Muscle of leg (tissue), 9 donors: ENCODE measurements around the gene SPATA6. TPM values are rescaled to one million over a fixed set of nuclear protein-coding genes. Genes with fewer than 3 reads are reported as not detected.

Experiments
- polyA plus RNA-seq, 8 donors: library from polyadenylated mRNA; unstranded; fragments of 120-200 nt; gene quantifications; one replicate each; pipeline versions ENCODE4 v1.2.1 to v1.2.3, GENCODE V29; 2013; ENCODE audit warnings: inconsistent platforms in 1 of 8, low replicate concordance in 1 of 8; ENCODE audit not compliant: insufficient read length in 8 of 8, insufficient read depth in 1 of 8
- total RNA-seq: library from RNA; stranded (reverse); fragments of 120-200 nt; gene quantifications from one replicate; pipeline ENCODE4 v1.2.4, GENCODE V29; 2013

Gene SPATA6
- total and polyA plus RNA-seq, 9 donors: 8.9 to 20.6 (median 11.8) TPM

Other genes starting within 250 kb of the SPATA6 start
- 0.04 TPM for gene SLC5A9, start 249.5 kb downstream of the SPATA6 start, total RNA-seq
- 1 to 10 TPM in 4 of 8 donors, under 1 TPM in 4; 0.29 to 8.9 (median 1.1) TPM for gene SLC5A9, start 249.5 kb downstream of the SPATA6 start, polyA plus RNA-seq